Daoy (cell line): ENCODE results near the gene EFNA2. TPM values are rescaled to one million over a fixed set of nuclear protein-coding genes. Genes with fewer than 3 reads are reported as not detected.
"Not testable (repeated sequence)": the region's sequence is repeated elsewhere in the genome, so short reads cannot be mapped to it uniquely, and the experiment has no call there.

Experiments
- DNase-seq: peaks from one replicate; pipeline ENCODE4 v3.0.0-alpha.2; 2015; ENCODE audit warnings: low read depth
- total RNA-seq: library from RNA; depleted of rRNA; stranded (reverse); fragments of >200 nt; shearing (Covaris generic); gene quantifications from 2 replicates; pipeline ENCODE4 v1.2.3, GENCODE V29; 2014

Gene EFNA2
- total RNA-seq, 1 experiment from 2014 or later, result 0.17 TPM

- no peak for DNase-seq
Measured at GRCh38 chr19:1298235-1298634, 12.6 kb downstream of the EFNA2 start.

- DNase-seq, result no peak
Measured at GRCh38 chr19:1299801-1300200, 14.1 kb downstream of the EFNA2 start.

- no peak for DNase-seq
Measured at GRCh38 chr19:1300744-1301490, 15.2 kb downstream of the EFNA2 start.

- no peak for DNase-seq
Measured at GRCh38 chr19:1302533-1303239, 17.0 kb downstream of the EFNA2 start.

DNA sequence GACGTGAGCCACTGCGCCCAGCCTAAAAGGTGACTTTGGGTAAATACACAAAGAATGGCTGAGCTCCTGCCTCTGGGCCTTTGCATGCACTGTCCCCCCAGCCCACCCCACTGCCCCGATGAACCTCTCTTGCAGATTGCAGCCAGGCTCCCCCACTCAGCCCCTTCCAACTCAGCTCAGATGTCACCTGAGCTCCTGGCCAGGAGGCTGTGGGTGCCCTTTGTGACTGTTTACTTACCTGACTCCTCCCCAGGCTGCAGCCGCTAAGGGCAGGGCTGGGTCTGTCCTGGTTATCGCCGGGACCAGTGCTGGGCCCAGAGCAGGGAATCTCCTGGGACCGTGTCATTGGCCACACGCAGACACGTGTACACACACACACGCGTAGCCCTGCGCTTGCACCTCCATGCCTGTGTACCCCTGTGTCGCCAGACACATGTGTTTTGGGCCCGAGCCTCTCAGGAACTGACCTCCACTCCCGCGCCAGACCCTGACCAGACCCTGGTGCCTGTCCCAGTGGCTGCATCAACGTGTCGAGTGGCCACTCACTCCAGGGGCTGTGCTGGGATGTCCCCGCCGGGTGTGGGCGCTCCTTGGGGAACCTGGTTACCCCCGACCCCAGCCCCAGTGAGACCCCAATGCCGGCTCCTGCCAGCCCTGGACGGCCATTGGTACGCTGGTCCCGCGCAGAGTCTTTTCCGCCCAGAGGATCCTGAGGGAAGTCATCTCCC is 18.7 kb downstream of the EFNA2 start:
- no peak for DNase-seq

DNA sequence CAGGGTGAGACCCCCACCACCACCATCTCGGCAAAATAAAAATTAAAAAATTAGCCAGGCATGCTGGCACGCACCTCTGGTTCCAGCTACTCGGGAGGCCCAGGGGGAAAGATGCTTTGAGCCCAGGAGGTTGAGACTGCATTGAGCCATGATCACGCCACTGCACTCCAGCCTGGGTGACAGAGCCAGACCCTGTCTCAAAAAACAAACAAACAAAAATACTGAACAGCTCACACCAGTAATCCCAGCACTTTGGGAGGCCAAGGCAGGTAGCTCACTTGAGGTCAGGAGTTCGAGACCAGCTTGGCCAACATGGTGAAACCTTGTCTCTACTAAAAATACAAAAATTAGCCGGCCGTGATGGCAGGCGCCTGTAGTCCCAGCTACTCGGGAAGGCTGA is 19.7 kb downstream of the EFNA2 start:
- not testable (repeated sequence) for DNase-seq

- no peak for DNase-seq
Measured at GRCh38 chr19:1307320-1307719, 21.6 kb downstream of the EFNA2 start.

DNA sequence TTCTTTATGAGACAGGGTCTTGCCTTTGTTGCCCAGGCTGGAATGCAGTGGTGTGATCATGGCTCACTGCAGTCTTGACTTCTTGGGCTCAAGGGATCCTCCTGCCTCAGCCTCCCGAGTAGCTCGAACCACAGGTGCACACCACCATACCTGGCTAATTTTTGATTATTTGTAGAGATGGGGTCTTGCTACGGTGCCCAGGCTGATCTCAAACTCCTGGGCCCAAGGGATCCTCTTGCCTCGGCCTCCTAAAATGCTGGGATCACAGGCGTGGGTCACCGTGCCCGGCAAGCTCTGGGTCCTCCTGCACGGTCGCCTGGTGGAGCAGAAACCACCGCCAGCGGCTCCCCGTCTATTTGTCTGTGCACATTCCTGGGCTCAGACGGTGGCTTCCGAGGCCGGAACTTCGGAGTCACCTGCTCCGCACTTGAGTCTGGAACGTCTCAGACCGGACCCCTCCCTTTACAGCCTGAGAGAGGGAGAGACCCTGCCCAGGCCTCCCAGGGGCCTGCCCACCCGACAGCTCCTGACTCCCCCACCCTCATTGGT is 22.2 kb downstream of the EFNA2 start:
- DNase-seq, result no peak

- no peak for DNase-seq
Measured at GRCh38 chr19:1308718-1309117, 23.0 kb downstream of the EFNA2 start.

GRCh38 chr19:1309977-1310852 is 24.5 kb downstream of the EFNA2 start:
- DNase-seq, result no peak

GRCh38 chr19:1310853-1311180 is 25.1 kb downstream of the EFNA2 start:
- no peak for DNase-seq

DNA sequence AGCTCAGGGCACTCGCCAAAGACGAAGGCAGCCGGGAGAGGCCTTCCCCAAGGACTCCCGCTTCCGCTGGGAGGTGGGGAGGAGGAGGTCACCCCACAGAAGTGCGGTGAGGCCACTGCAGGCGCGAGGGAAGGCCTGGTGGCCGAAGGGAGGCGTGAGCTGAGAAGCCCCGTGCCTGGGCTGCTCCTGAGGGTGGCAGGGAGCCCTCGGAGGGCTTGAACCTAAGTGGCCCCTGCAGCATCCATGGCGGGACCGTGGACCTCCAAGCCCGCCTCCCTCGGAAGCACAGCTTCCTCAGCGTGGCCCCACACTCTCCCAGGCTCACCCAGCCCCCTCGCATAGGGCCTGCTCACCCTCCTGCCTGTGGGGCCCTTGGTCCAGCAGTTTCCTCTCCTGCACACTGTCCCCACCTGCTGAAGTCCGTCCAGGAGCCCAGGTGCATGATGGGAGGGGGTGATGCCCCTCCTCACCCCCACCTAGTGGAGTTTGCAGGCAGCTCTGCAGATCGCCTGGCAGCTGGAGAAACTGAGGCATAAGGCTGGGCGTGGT is 25.9 kb downstream of the EFNA2 start:
- no peak for DNase-seq

GRCh38 chr19:1312767-1313694 is 27.4 kb downstream of the EFNA2 start:
- peak; percentile 87 for DNase-seq

DNA sequence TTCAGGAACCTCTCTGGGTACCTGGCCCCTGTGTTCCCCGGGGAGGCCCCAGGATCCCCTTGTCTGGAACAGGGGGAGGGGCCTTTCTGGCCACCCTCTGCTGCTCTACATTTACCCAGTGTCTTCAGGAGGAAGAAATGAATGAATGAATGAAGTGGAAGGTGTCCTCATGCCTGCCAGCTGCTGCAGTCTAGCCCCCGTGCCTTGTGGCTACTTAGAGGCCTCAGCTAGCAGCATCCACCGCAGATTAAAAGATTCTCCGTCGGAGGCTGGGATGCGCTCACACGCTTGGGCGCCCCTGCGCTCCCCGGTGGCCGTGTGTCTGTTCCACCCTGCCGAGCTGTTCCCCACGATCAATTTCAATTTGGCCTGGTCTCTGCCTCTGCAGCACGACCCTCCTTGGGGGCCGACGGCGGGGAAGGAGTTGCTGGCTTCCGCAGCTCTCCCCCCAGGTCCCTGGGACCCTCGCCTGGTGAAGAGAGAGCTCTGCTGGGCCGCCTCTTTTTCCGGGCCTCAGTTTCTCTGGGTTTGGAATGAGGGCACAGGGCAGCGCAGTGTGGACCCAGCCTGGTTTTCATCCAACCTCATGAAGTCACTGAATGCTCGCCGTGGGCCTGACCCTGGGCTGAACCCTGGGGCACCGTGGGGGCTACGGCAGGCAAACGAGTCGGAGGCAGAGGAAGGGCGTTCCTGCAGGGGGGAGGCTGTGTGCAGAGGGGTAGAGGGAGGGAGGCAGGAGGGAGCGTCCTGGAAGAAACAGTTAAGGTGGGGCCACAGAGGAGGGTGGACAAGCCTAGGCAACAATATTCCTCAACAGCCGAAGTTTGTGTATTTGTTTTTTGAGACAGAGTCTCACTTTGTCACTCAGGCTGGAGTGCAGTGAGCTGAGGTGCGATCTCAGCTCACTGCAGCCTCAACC is 28.3 kb downstream of the EFNA2 start:
- DNase-seq, result peak; percentile 39

DNA sequence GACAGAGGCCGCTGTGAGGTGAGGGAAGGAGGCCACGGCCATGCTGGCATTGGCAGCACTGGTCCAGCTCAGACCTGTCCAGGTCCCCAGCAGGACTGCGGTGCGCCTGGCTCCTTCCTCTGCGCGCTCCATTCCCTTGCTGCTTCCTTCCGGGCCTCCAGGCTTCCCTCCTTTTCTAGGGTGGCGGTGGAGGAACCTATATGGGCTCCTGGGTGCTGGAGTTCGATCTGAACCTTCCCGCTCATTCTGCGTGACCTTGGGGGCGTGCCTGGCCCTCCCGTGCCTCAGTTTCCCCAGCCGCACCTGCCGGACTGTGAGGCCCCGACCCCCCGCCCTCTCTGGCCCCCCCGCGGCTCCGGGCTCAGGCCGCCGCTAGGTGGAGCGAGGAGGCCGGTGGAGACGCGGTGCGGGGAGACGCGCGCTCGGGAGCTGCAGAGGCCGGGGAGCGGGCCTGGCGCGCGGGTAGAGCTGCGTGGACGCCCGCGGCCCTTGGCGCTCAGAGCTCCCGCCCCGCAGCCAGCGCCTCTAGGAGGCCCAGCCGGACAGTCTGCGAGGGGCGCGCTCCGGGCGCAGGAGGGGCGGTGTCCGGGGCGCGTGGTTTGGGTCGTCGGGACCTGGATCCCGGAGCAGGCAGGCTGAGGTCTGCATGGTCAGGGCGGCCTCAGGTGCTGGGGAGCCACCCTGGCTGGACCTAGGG is 29.9 kb downstream of the EFNA2 start:
- peak; percentile 66 for DNase-seq

GRCh38 chr19:1316466-1316865 is 30.8 kb downstream of the EFNA2 start:
- no peak for DNase-seq

- no peak for DNase-seq
Measured at GRCh38 chr19:1317274-1318003, 31.8 kb downstream of the EFNA2 start.
